Measurements from ENCODE around the gene SEC61B. TPM values are rescaled to one million over a fixed set of nuclear protein-coding genes. Genes with fewer than 3 reads are reported as not detected.

Gene SEC61B
- total RNA-seq, 1 donor from 2014 or later, result 123 TPM

DNA sequence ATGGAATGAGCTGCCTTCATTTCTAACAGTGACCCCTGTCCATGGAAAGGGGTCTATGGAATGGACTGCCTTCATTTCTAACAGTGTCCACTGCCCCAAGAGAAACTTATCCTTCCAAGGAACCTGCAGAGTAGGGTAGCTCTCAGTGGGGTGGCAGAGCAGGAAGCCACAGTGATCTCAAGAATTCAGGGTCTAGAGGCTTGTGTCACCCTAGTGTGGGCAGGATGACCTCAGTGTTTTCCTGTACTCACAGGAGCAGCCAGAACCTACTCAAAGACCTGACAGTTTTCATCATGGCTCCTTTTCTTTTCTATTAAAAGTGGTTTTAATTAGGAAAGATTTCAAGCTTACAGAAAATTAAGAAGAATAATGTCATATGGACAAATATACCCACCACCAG, 27.5 kb downstream of the SEC61B start:
- DNase-seq (ENCODE audit: low read depth), result no peak

DNA sequence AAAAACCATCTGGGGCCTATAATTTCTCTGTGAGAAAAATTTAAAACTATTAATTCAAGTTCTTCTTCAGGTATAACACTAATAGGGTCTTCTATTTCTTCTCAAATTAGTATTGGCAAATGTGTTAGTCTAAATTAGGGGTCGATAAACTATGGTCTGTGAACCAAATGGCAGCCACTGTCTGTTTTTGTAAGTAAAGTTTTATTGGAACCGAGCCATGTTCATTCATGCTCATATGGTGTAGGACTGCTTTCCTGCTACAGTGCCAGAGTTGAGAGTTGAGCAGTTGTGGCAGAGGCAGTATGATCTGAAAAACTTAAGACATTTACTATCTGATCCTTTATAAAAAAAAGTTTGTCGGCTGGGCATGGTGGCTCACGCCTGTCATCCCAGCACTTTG, 29.1 kb downstream of the SEC61B start:
- no peak overlapping the region for H3K4me3 ChIP-seq (ENCODE audit: low read depth, low read length)
- DNase-seq (ENCODE audit: low read depth), result no peak
- TF ChIP-seq CTCF (conservative IDR thresholded peaks at IDR 0.05; ENCODE audit: low read depth, low read length), result no peak

More for the DNA sequence above, 27.5 kb downstream of the SEC61B start:
- no peak for TF ChIP-seq CTCF (conservative IDR thresholded peaks at IDR 0.05; ENCODE audit: low read depth, low read length)
- H3K4me3 ChIP-seq (ENCODE audit: low read depth, low read length), result no peak overlapping the region

GRCh38 chr9:99253134-99253533, 31.1 kb downstream of the SEC61B start:
- H3K4me3 ChIP-seq (ENCODE audit: low read depth, low read length), result no peak overlapping the region
- no peak for DNase-seq (ENCODE audit: low read depth)
- no peak for TF ChIP-seq CTCF (conservative IDR thresholded peaks at IDR 0.05; ENCODE audit: low read depth, low read length)

GRCh38 chr9:99253772-99254431, 31.8 kb downstream of the SEC61B start:
- no peak for TF ChIP-seq CTCF (conservative IDR thresholded peaks at IDR 0.05; ENCODE audit: low read depth, low read length)
- H3K4me3 ChIP-seq (ENCODE audit: low read depth, low read length), result no peak overlapping the region
- DNase-seq (ENCODE audit: low read depth), result no peak

DNA sequence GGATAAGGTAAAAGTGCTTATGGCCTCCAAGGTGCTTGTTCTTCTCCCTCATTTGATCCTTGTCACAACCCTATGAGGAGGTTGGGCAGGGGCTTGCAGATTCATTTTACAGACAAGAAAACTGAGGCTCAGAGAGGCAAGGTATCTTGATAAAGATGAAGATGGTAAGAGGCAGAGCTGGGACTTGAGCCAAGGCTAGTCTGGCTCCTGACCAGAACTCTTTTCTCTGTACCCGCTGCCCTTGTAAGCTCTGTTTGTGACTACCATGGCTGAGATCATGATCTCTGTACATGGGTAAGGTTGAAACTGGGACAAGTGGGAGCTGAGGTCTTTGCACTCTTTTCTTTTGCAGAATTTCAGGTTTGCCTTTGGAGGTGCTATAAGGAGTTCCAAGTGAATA, 33.6 kb downstream of the SEC61B start:
- TF ChIP-seq CTCF (conservative IDR thresholded peaks at IDR 0.05; ENCODE audit: low read depth, low read length), result no peak
- no peak overlapping the region for H3K4me3 ChIP-seq (ENCODE audit: low read depth, low read length)
- DNase-seq (ENCODE audit: low read depth), result no peak

DNA sequence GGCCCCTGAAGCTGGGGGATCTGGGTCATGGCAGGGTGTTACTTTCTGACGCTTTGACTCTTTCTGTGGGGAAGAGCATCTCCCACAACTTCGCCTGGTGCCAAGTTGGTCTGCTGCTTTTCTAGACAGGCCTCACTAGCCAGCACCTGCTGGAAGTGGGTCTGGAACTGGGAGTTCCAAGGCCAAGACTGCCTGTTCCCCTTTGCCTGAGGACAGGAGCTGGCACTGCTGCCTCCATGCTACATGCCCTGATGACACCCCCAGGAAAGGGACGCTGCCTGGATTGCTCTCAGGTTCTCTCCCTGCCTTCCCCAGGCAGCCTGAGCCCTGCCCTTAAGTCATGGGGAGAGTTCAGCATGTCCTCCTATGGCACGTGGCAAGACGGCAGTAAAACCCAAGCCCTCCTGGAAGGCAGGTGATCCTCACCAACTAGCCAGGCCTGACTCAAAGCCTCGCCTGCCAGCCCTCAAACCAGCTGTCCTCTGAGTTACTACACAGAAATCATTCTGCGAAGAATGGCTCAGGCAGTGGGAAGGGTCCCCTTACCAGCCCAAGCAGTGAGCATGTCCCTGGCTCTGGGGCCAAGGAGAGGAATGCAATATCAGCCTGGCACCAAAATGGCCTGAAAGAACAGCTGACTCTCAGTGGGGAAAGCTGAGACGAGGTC, 35.8 kb downstream of the SEC61B start:
- DNase-seq (ENCODE audit: low read depth), result no peak
- no peak for TF ChIP-seq CTCF (conservative IDR thresholded peaks at IDR 0.05; ENCODE audit: low read depth, low read length)
- no peak overlapping the region for H3K4me3 ChIP-seq (ENCODE audit: low read depth, low read length)
